B cell (primary cell): Measurements from ENCODE around the gene TRAPPC12. TPM values are rescaled to one million over a fixed set of nuclear protein-coding genes. Genes with fewer than 3 reads are reported as not detected.

Source experiments
- ATAC-seq: fragments of 200-7000 bp; cut with Tn5 transposase; one replicate; pipeline ENCODE4 v1.10.0; 2021; ENCODE audit warnings: low read depth, mild to moderate bottlenecking, moderate number of reproducible peaks, moderate library complexity
- CTCF ChIA-PET: fragments of 350-600 bp; sonication (Branson Sonifier 250); formaldehyde crosslinking; loops from one replicate; lab custom pipeline; 2021; ENCODE audit warnings: antibody characterized with exemption, inconsistent platforms; lab: Charles Lee
- POLR2A ChIA-PET: fragments of 350-600 bp; sonication (Branson Sonifier 250); formaldehyde crosslinking; loops from one replicate; lab custom pipeline; 2021; ENCODE audit warnings: antibody characterized with exemption; lab: Charles Lee
- DNase-seq: peaks from one replicate; pipeline ENCODE4 v3.0.0; 2013
- H2AFZ ChIP-seq: 2 replicates; pipeline ENCODE4 v1.6.1; 2012; ENCODE audit warnings: mild to moderate bottlenecking, low read depth, low read length; ENCODE audit not compliant: insufficient read depth, poor library complexity, severe bottlenecking
- H3K27ac ChIP-seq, 2 donors: 1 replicate in 1 of 2; 2 replicates in 1 of 2; pipeline ENCODE4 v1.5.1; 2012 to 2013; ENCODE audit warnings: low read length in 2 of 2, mild to moderate bottlenecking in 2 of 2, moderate library complexity in 1 of 2
- H3K27me3 ChIP-seq, 4 experiments: fragments of 200-600 bp in 1 of 4; sonication (generic) in 1 of 4; replicated peaks in 1 of 4; 1 replicate in 2 of 4; 2 replicates in 2 of 4; pipeline versions ENCODE4 v1.6.1 to v1.7.0; 2013 to 2016; ENCODE audit warnings: low read length in 3 of 4, mild to moderate bottlenecking in 2 of 4, mixed read lengths in 1 of 4, moderate library complexity in 1 of 4; ENCODE audit not compliant: insufficient read depth in 4 of 4, control insufficient read depth in 3 of 4; ENCODE audit errors: control extremely low read depth in 1 of 4
- H3K36me3 ChIP-seq, 2 experiments: replicated peaks in 1 of 2; 1 replicate in 1 of 2; 2 replicates in 1 of 2; pipeline versions ENCODE4 v1.6.1 to v1.7.1; 2013; ENCODE audit warnings: low read length in 1 of 2; ENCODE audit not compliant: insufficient read depth in 2 of 2, control insufficient read depth in 1 of 2; ENCODE audit errors: control extremely low read depth in 1 of 2, extremely low read depth in 1 of 2
- H3K4me1 ChIP-seq, 2 donors: fragments of 200-600 bp in 1 of 2; sonication (generic) in 1 of 2; 1 replicate in 1 of 2; 2 replicates in 1 of 2; pipeline versions ENCODE4 v1.5.1 to v1.6.1; 2013 to 2017; ENCODE audit warnings: low read length in 2 of 2; ENCODE audit not compliant: control insufficient read depth in 2 of 2, insufficient read depth in 2 of 2
- H3K4me2 ChIP-seq: replicated peaks from 2 replicates; pipeline ENCODE3; 2012; ENCODE audit warnings: mild to moderate bottlenecking, low read depth, low read length; ENCODE audit not compliant: poor library complexity, severe bottlenecking
- H3K4me3 ChIP-seq, 5 experiments: fragments of 200-600 bp in 1 of 5; sonication (generic) in 1 of 5; 1 replicate in 3 of 5; 2 replicates in 2 of 5; pipeline versions ENCODE4 v1.5.1 to v1.7.0; 2011 to 2016; ENCODE audit warnings: low read length in 4 of 5, mild to moderate bottlenecking in 4 of 5, low read depth in 2 of 5, control low read depth in 1 of 5, moderate library complexity in 1 of 5; ENCODE audit not compliant: insufficient read depth in 1 of 5; ENCODE audit errors: control extremely low read depth in 1 of 5, extremely low read depth in 1 of 5
- H3K79me2 ChIP-seq: fragments of 200-600 bp; sonication (generic); one replicate; pipeline ENCODE4 v1.6.0; 2016; ENCODE audit warnings: low read length; ENCODE audit not compliant: control insufficient read depth, insufficient read depth
- H3K9ac ChIP-seq: fragments of 200-600 bp; sonication (generic); 2 replicates; pipeline ENCODE4 v1.6.1; 2017; ENCODE audit warnings: mild to moderate bottlenecking, low read length, moderate library complexity
- H3K9me3 ChIP-seq, 3 donors: one replicate each; pipeline versions ENCODE4 v1.6.1 to v1.7.1; 2013; ENCODE audit warnings: low read length in 2 of 3; ENCODE audit not compliant: control insufficient read depth in 2 of 3, insufficient read depth in 1 of 3; ENCODE audit errors: control extremely low read depth in 1 of 3
- H4K20me1 ChIP-seq: 2 replicates; pipeline ENCODE4 v1.6.0; 2012; ENCODE audit warnings: mild to moderate bottlenecking, low read length; ENCODE audit not compliant: insufficient read depth, control insufficient read depth, poor library complexity, severe bottlenecking
- H3K27ac Mint-ChIP-seq: one replicate; pipeline ENCODE4 v1.8.0; 2021; ENCODE audit warnings: mixed read lengths
- H3K27me3 Mint-ChIP-seq: one replicate; pipeline ENCODE4 v1.8.0; 2021; ENCODE audit warnings: mixed read lengths
- H3K4me1 Mint-ChIP-seq: one replicate; pipeline ENCODE4 v1.8.0; 2021; ENCODE audit warnings: mixed read lengths
- H3K4me3 Mint-ChIP-seq: one replicate; pipeline ENCODE4 v1.8.0; 2021; ENCODE audit warnings: mixed read lengths
- H3K9me3 Mint-ChIP-seq: one replicate; pipeline ENCODE4 v1.8.0; 2022; ENCODE audit warnings: mixed read lengths; ENCODE audit not compliant: insufficient read depth
- CTCF ChIP-seq: fragments of 200-600 bp; IDR thresholded peaks from one replicate; pipeline ENCODE4 v1.8.0; 2022; ENCODE audit warnings: antibody characterized with exemption, mild to moderate bottlenecking
- EZH2 ChIP-seq: IDR thresholded peaks from 2 replicates; pipeline ENCODE4 v1.6.1; 2012; ENCODE audit warnings: borderline replicate concordance, low read depth, mild to moderate bottlenecking, moderate library complexity, low read length; ENCODE audit not compliant: insufficient read depth, poor library complexity, severe bottlenecking
- WGBS: methylation state at CpG from one replicate; pipeline ENCODE4 v1.1.5; 2013; ENCODE audit warnings: missing lambda C conversion rate; ENCODE audit not compliant: insufficient coverage; 5-methylcytosine and 5-hydroxymethylcytosine counted together
- intact Hi-C: fragments of 100-400 bp; cut with micrococcal nuclease; formaldehyde crosslinking; loops from one replicate; pipeline ENCODE4 v1.10.0; 2022
- polyA plus RNA-seq: library from polyadenylated mRNA; depleted of rRNA; stranded (reverse); fragments of >200 nt; gene quantifications from 2 replicates; pipeline ENCODE4 v1.2.3, GENCODE V29; 2012
- total RNA-seq, 2 donors: library from RNA; stranded (reverse); fragments of 120-200 nt in 1 of 2; gene quantifications; 1 replicate in 1 of 2; 2 replicates in 1 of 2; pipeline versions ENCODE4 v1.2.3 to v1.2.4, GENCODE V29; 2013 to 2022

The TRAPPC12 gene
- total and polyA plus RNA-seq, 2 donors (not counting 1 experiment from before 2014, with no cell fraction given) = 80.9 to 151 TPM

GRCh38 chr2:3449086-3449485, 69.6 kb downstream of the TRAPPC12 start:
- Histone ChIP-seq H3K4me2 (no peak overlapping the region), H3K36me3 (peaks cover 2 to 78% of the 10 kb centered on the region in 2 experiments), H3K9ac (no peak overlapping the region), H3K4me1 (no peaks in the 10 kb centered on the region), H3K27ac (no peak overlapping the region), H4K20me1 (no peaks in the 10 kb centered on the region), H3K27me3 (no peaks in the 10 kb centered on the region), H2AFZ (no peak overlapping the region), H3K9me3 (no peaks in the 10 kb centered on the region), H3K4me3 (no peak overlapping the region), H3K79me2 (peaks cover 8% of the 10 kb centered on the region)
- no peaks in the 10 kb centered on the region for H3K27me3 Mint-ChIP-seq
- H3K9me3 Mint-ChIP-seq = no peaks in the 10 kb centered on the region
- WGBS = 99% methylated on average over 13 of the region's 13 CpGs
- no peak overlapping the region for H3K4me3 Mint-ChIP-seq
- no peak overlapping the region for H3K27ac Mint-ChIP-seq
- intact Hi-C loops = no loop called here
- no peak for DNase-seq
- no peaks in the 10 kb centered on the region for H3K4me1 Mint-ChIP-seq
- CTCF ChIA-PET = no interaction called here
- no peak for TF ChIP-seq EZH2
- no peak for TF ChIP-seq CTCF
- POLR2A ChIA-PET = no interaction called here
- no peak for ATAC-seq

GRCh38 chr2:3449936-3450335, 70.4 kb downstream of the TRAPPC12 start:
- TF ChIP-seq EZH2 (no peak), CTCF (no peak)
- Histone ChIP-seq H3K9ac (no peak overlapping the region), H3K36me3 (peaks cover 0 to 69% of the 10 kb centered on the region in 2 experiments), H3K79me2 (peaks cover 4% of the 10 kb centered on the region), H4K20me1 (no peaks in the 10 kb centered on the region), H3K27me3 (no peaks in the 10 kb centered on the region), H3K4me3 (no peak overlapping the region), H3K4me2 (no peak overlapping the region), H2AFZ (no peak overlapping the region), H3K4me1 (no peaks in the 10 kb centered on the region), H3K9me3 (peaks cover 0 to 3% (median 0%) of the 10 kb centered on the region in 3 donors), H3K27ac (no peak overlapping the region)
- no peak overlapping the region for H3K4me3 Mint-ChIP-seq
- no peak overlapping the region for H3K27ac Mint-ChIP-seq
- H3K9me3 Mint-ChIP-seq = no peaks in the 10 kb centered on the region
- no peaks in the 10 kb centered on the region for H3K27me3 Mint-ChIP-seq
- ChIA-PET POLR2A (no interaction called here), CTCF (interaction anchor here (2.2 kb wide), 1 partner anchor 11 kb away, joined by 9 read pairs; no protein-coding TSS in a partner anchor)
- ATAC-seq = no peak
- 97% methylated on average over 11 of the region's 11 CpGs for WGBS
- intact Hi-C loops = no loop called here
- no peaks in the 10 kb centered on the region for H3K4me1 Mint-ChIP-seq
- no peak for DNase-seq
